Jurkat, Clone E6-1 (cell line): Measurements from ENCODE around the gene EEF2.
"Not testable (repeated sequence)": the region's sequence is repeated elsewhere in the genome, so short reads cannot be mapped to it uniquely, and the experiment has no call there.

Experiments used
- DNase-seq: peaks from one replicate; pipeline ENCODE4 v3.0.0-alpha.2; 2011; ENCODE audit warnings: low read depth, low spot score
- H3K4me3 ChIP-seq: 2 replicates; pipeline ENCODE4 v1.5.1; 2011; ENCODE audit warnings: mild to moderate bottlenecking, low read length, control low read depth, moderate library complexity

Gene EEF2

GRCh38 chr19:3954107-3954506, 31.2 kb downstream of the EEF2 start:
- DNase-seq: no peak
- no peak overlapping the region for H3K4me3 ChIP-seq

- DNase-seq: not testable (repeated sequence)
Observed at GRCh38 chr19:3952755-3953276, 32.4 kb downstream of the EEF2 start.

GRCh38 chr19:3950871-3951861, 34.1 kb downstream of the EEF2 start:
- no peak overlapping the region for H3K4me3 ChIP-seq
- DNase-seq: no peak

More at GRCh38 chr19:3952755-3953276, 32.4 kb downstream of the EEF2 start:
- H3K4me3 ChIP-seq: not testable (repeated sequence)

- no peak overlapping the region for H3K4me3 ChIP-seq
- DNase-seq: no peak
Observed at GRCh38 chr19:3949997-3950859, 35.0 kb downstream of the EEF2 start.

GRCh38 chr19:3949294-3949693, 36.0 kb downstream of the EEF2 start:
- DNase-seq: no peak
- H3K4me3 ChIP-seq: no peak overlapping the region

- not testable (repeated sequence) for H3K4me3 ChIP-seq, DNase-seq
Observed at GRCh38 chr19:3947316-3947933, 37.8 kb downstream of the EEF2 start.

- no peak overlapping the region for H3K4me3 ChIP-seq
- DNase-seq: no peak
Observed at GRCh38 chr19:3945838-3946237, 39.4 kb downstream of the EEF2 start.

- H3K4me3 ChIP-seq: no peak overlapping the region
- DNase-seq: no peak
Observed at GRCh38 chr19:3944018-3944721, 41.1 kb downstream of the EEF2 start.

- no peak for DNase-seq
- no peak overlapping the region for H3K4me3 ChIP-seq
Observed at GRCh38 chr19:3942790-3943409, 42.4 kb downstream of the EEF2 start.

GRCh38 chr19:3938300-3938950, 46.8 kb downstream of the EEF2 start:
- not testable (repeated sequence) for DNase-seq, H3K4me3 ChIP-seq

GRCh38 chr19:3936506-3937442, 48.5 kb downstream of the EEF2 start:
- no peak overlapping the region for H3K4me3 ChIP-seq
- DNase-seq: no peak

- no peak for DNase-seq
- no peak within 1 kb of the TSS for H3K4me3 ChIP-seq
Observed at GRCh38 chr19:3932931-3933810, 52.1 kb downstream of the EEF2 start, which contains the start of gene NMRK2. NMRK2 (plus strand) TSS chr19:3933069; CDS start chr19:3933672, 603 bp downstream.

GRCh38 chr19:3931041-3931440, 54.2 kb downstream of the EEF2 start:
- no peak for DNase-seq
- H3K4me3 ChIP-seq: no peak overlapping the region
